NCI-H1694 treated with DMSO at 0.1 percent for 48 hours (cell line): ENCODE data around the gene ITGBL1.

ENCODE experiments used
- DNase-seq: peaks from one replicate; lab custom pipeline; 2025; lab: John Stamatoyannopoulos, UW

The ITGBL1 gene

GRCh38 chr13:101565317-101565716 is 112.8 kb downstream of the ITGBL1 start:
- DNase-seq = no peak

GRCh38 chr13:101567841-101568240 is 115.4 kb downstream of the ITGBL1 start:
- no peak for DNase-seq

- no peak for DNase-seq
Observed at GRCh38 chr13:101569807-101570206, 117.3 kb downstream of the ITGBL1 start.

GRCh38 chr13:101570410-101570809 is 117.9 kb downstream of the ITGBL1 start:
- no peak for DNase-seq

GRCh38 chr13:101572456-101572855 is 120.0 kb downstream of the ITGBL1 start:
- no peak for DNase-seq

GRCh38 chr13:101575581-101575980 is 123.1 kb downstream of the ITGBL1 start:
- DNase-seq = no peak

- no peak for DNase-seq
Observed at GRCh38 chr13:101576455-101576854, 124.0 kb downstream of the ITGBL1 start.

GRCh38 chr13:101576977-101577376 is 124.5 kb downstream of the ITGBL1 start:
- no peak for DNase-seq

- DNase-seq = no peak
Observed at GRCh38 chr13:101579281-101579802, 126.9 kb downstream of the ITGBL1 start.

GRCh38 chr13:101584331-101584730 is 131.9 kb downstream of the ITGBL1 start:
- DNase-seq = no peak

GRCh38 chr13:101590479-101590878 is 138.0 kb downstream of the ITGBL1 start:
- no peak for DNase-seq

- DNase-seq = no peak
Observed at GRCh38 chr13:101594936-101595335, 142.5 kb downstream of the ITGBL1 start.

- DNase-seq = no peak
Observed at GRCh38 chr13:101596803-101597202, 144.3 kb downstream of the ITGBL1 start.

- no peak for DNase-seq
Observed at GRCh38 chr13:101611491-101612475, 159.3 kb downstream of the ITGBL1 start.

GRCh38 chr13:101612735-101613134 is 160.3 kb downstream of the ITGBL1 start:
- DNase-seq = no peak

GRCh38 chr13:101614491-101614890 is 162.0 kb downstream of the ITGBL1 start:
- DNase-seq = no peak

- no peak for DNase-seq
Observed at GRCh38 chr13:101618440-101619187, 166.1 kb downstream of the ITGBL1 start.

- no peak for DNase-seq
Observed at GRCh38 chr13:101621099-101621498, 168.6 kb downstream of the ITGBL1 start.

GRCh38 chr13:101623470-101624209 is 171.2 kb downstream of the ITGBL1 start:
- DNase-seq = no peak

- DNase-seq = no peak
Observed at GRCh38 chr13:101624210-101624922, 171.9 kb downstream of the ITGBL1 start.

GRCh38 chr13:101624981-101625380 is 172.5 kb downstream of the ITGBL1 start:
- DNase-seq = no peak
